ENCODE results near the gene NR2E1. TPM values are rescaled to one million over a fixed set of nuclear protein-coding genes. Genes with fewer than 3 reads are reported as not detected.

The NR2E1 gene
- polyA plus RNA-seq, 1 of the 3 experiments (the other 2 are of a cell fraction), result not detected

DNA sequence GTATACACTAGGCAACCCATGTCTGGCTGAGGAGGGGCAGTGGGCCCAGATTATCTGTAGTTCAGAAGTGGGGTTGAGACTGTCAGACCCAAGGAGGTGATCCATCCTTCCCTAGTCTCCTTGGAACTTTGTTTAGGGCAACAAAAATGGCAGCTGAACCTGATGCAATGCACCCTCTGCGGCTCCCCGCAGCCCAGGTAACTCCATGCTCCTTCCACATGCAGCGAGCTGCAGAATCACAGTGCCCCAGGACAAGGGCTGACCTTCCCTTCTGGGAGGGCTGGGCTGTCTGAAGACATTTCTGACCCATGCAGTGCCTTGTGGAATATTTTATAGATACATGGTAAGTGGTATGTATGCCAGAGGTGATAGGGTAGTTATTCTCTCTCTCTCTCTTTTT, 29.4 kb downstream of the NR2E1 start:
- Histone ChIP-seq H3K27ac (ENCODE audit: low read depth in 2 of 2, low read length in 1 of 2) (no peak overlapping the region), H3K36me3 (replicated peaks in 1 of 2; ENCODE audit: control insufficient read depth in 1 of 2, insufficient read depth in 2 of 2, low read length in 1 of 2) (no peaks in the 10 kb centered on the region), H3K4me2 (no peak overlapping the region), H4K20me1 (ENCODE audit: insufficient read depth) (no peaks in the 10 kb centered on the region), H3K4me3 (ENCODE audit: low read depth in 2 of 2, low read length in 1 of 2) (no peak overlapping the region), H3K9me3 (no peaks in the 10 kb centered on the region), H2AFZ (ENCODE audit: low read depth) (no peak overlapping the region), H3K4me1 (ENCODE audit: control insufficient read depth in 1 of 2, insufficient read depth in 2 of 2, low read depth in 1 of 2, low read length in 1 of 2) (no peaks in the 10 kb centered on the region), H3K9me2 (no peaks in the 10 kb centered on the region), H3K79me2 (ENCODE audit: insufficient read depth) (no peaks in the 10 kb centered on the region), H3F3A (replicated peaks; ENCODE audit: insufficient read depth) (no peaks in the 10 kb centered on the region), H3K9ac (no peak overlapping the region), H3K27me3 (ENCODE audit: insufficient read depth) (no peaks in the 10 kb centered on the region)
- ChIA-PET CTCF (no interaction called here), POLR2A (no interaction called here)
- no peak for DNase-seq
- TF ChIP-seq TCF12 (IDR thresholded peaks at IDR 0.05) (no peak), ZBTB33 (IDR thresholded peaks at IDR 0.05; ENCODE audit: borderline replicate concordance, low read depth) (no peak), PBX3 (IDR thresholded peaks at IDR 0.05) (no peak), SMC3 (IDR thresholded peaks at IDR 0.05; ENCODE audit: low read depth, low read length) (no peak), FOXM1 (IDR thresholded peaks at IDR 0.05; ENCODE audit: low read depth) (no peak), REST (IDR thresholded peaks at IDR 0.05; ENCODE audit: low read depth, low read length) (no peak), EP300 (IDR thresholded peaks at IDR 0.05; ENCODE audit: borderline replicate concordance in 1 of 2, low read depth in 1 of 2, low read length in 1 of 2) (no peak), USF2 (IDR thresholded peaks at IDR 0.05; ENCODE audit: borderline replicate concordance, low read depth, low read length) (no peak), IRF3 (IDR thresholded peaks at IDR 0.05; ENCODE audit: low read depth, low read length) (no peak), EZH2phosphoT487 (IDR thresholded peaks at IDR 0.05; ENCODE audit: borderline replicate concordance, low read depth) (no peak), CTCF (IDR thresholded peaks at IDR 0.05) (no peak), POLR2AphosphoS5 (IDR thresholded peaks at IDR 0.05; ENCODE audit: low read depth, low read length) (no peak), JUND (IDR thresholded peaks at IDR 0.05) (no peak), MEF2A (IDR thresholded peaks at IDR 0.05; ENCODE audit: borderline replicate concordance, low read depth) (no peak), TEAD4 (IDR thresholded peaks at IDR 0.05; ENCODE audit: borderline replicate concordance, insufficient read depth) (no peak), RAD21 (IDR thresholded peaks at IDR 0.05; ENCODE audit: low read length) (no peak)
- TF ChIP-seq, protein P1, sequence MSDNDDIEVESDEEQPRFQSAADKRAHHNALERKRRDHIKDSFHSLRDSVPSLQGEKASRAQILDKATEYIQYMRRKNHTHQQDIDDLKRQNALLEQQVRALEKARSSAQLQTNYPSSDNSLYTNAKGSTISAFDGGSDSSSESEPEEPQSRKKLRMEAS (IDR thresholded peaks at IDR 0.05; ENCODE audit: low read depth), result no peak
- 100% methylated on average over 1 of the region's 3 CpGs for WGBS (ENCODE audit: low lambda C conversion rate)
